Activated T-cell treated with anti-CD3 and anti-CD28 coated beads, Interleukin-2, amount 50 U/mL, for 48 hours (primary cell): ENCODE measurements around the gene WFDC9.
"Not testable (repeated sequence)": the region's sequence is repeated elsewhere in the genome, so short reads cannot be mapped to it uniquely, and the experiment has no call there.

ENCODE experiments used
- DNase-seq, 2 experiments: peaks; one replicate each; pipeline ENCODE4 v3.0.0-alpha.2; 2020

The WFDC9 gene

GRCh38 chr20:45589725-45590124, 41.4 kb downstream of the WFDC9 start:
- no peak for DNase-seq

- no peak for DNase-seq
These were observed 42.3 kb downstream of the WFDC9 start for GRCh38 chr20:45588800-45589199.

GRCh38 chr20:45585986-45586385, 45.1 kb downstream of the WFDC9 start:
- DNase-seq, result not testable (repeated sequence)

- not testable (repeated sequence) for DNase-seq
These were observed 46.8 kb downstream of the WFDC9 start for GRCh38 chr20:45584294-45584693.

GRCh38 chr20:45583502-45583901, 47.6 kb downstream of the WFDC9 start:
- no peak for DNase-seq

- no peak for DNase-seq
These were observed 49.4 kb downstream of the WFDC9 start for GRCh38 chr20:45581702-45582101.

- no peak for DNase-seq
These were observed 51.9 kb downstream of the WFDC9 start, which contains the start of gene WFDC8 for GRCh38 chr20:45579184-45579583. WFDC8 (minus strand) TSS chr20:45579284; CDS start chr20:45579247, 37 bp downstream.

- no peak for DNase-seq
These were observed 52.9 kb downstream of the WFDC9 start for GRCh38 chr20:45578231-45578630.

GRCh38 chr20:45576995-45577394, 54.1 kb downstream of the WFDC9 start:
- no peak for DNase-seq

- DNase-seq, result no peak
These were observed 55.2 kb downstream of the WFDC9 start for GRCh38 chr20:45575931-45576330.

- not testable (repeated sequence) for DNase-seq
These were observed 61.4 kb downstream of the WFDC9 start for GRCh38 chr20:45569650-45570049.

- no peak for DNase-seq
These were observed 66.3 kb downstream of the WFDC9 start for GRCh38 chr20:45564760-45565276.
